HG03095 (cell line): ENCODE measurements around the gene P2RY12.
"Not testable (repeated sequence)": the region's sequence is repeated elsewhere in the genome, so short reads cannot be mapped to it uniquely, and the experiment has no call there.

Experiments
- ATAC-seq: cut with Tn5 transposase; IDR thresholded peaks from one replicate; pipeline ENCODE4 v1.9.1; 2021; ENCODE audit warnings: moderate library complexity; ENCODE audit not compliant: unreplicated experiment

Gene P2RY12

GRCh38 chr3:151393941-151394340 is 9.4 kb upstream of the P2RY12 start:
- no peak for ATAC-seq

DNA sequence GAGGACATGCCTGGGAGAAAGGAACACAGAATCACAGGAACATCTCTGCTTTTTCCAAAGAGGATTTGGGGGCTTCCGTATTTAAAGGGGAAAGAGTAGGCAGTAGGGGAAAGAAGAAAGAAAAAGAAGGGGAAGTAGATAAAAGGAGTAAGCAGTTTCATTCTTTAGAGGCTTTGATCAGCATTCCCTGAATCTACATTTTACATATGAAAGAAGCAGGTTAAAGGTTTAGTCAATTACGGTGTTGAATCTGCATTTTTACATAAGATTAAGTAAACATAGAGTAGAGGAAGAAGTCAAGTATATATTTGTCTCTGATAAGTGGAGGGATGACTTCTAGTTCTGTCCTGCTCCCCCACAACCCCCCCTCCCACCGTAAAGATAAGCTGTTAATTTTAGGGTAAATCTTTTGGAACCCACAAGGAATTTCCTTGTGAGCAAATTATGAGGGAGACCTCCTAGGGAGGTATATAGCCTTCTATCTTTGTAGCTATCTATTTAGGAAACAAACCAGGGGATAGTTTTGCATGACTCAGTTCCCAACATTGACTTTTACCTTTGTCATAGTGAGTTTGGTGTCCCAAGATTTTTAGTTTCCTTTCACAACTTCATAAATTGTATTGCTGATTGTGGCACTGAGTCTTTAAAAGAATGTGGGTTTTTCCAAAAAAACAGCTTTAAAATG is 8.7 kb upstream of the P2RY12 start:
- no peak for ATAC-seq

- not testable (repeated sequence) for ATAC-seq
These were observed 7.6 kb upstream of the P2RY12 start for GRCh38 chr3:151392191-151392590.

GRCh38 chr3:151391720-151392119 is 7.2 kb upstream of the P2RY12 start:
- ATAC-seq, result no peak

GRCh38 chr3:151387842-151388241 is 3.3 kb upstream of the P2RY12 start:
- no peak for ATAC-seq

GRCh38 chr3:151387432-151387831 is 2.9 kb upstream of the P2RY12 start:
- ATAC-seq, result no peak

- no peak for ATAC-seq
These were observed 1.5 kb upstream of the P2RY12 start for GRCh38 chr3:151386056-151386455.

DNA sequence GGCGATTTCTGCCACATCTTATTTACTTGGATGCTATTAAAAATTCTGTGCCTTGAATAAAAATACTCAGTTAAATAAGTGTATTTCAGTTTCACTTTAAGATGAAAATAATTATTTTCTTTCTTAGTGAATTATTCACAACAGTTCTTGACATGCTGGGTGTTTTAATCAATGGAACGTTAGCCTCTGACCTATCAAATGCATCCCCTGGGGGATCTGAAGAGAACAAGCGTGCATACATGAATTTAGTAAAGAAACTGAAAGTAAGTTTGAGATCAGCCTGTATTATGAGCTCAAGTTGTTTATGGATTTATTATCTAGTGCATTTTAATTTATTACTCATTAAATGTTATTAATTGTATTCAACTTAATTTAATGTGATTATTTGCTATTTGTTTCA is 597 bp downstream of the P2RY12 start:
- peak; percentile 40 for ATAC-seq

DNA sequence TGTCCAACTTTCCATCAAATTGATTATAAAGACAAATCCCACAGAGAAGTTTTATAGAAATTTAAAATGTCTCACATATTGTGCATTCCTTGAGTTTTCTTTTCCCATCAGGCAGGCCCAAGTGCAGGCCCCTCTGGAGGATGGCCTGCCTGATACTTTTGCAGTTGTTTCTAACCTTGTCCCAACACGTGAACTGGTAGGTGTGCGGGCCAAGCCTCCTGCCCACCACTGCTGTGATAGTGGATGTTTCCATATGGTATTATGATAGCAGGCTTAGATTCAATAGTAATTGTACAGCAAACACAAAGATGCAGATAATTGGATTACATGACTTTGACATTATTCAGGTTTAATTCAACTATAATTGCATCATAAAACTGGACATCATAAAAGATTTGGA is 1.4 kb downstream of the P2RY12 start:
- no peak for ATAC-seq

DNA sequence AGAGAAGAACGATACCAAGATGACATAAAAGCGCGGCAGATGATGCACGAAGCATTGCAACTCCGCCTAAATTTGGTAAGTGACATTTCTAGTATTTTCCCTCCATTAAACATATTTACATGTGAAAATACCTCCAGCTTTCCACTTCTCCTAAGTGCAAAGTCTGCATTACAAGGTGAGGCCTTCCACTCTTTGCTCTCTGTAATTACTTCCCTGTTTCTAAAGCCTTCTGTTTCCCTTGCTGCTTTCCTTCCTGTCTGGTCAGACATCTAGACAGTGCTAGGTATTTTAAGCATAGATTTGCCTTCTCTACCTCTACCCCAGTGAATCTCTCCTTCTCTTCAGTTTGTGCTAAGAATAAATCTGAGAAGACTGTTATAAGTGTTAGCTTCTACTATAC is 1.9 kb downstream of the P2RY12 start:
- ATAC-seq, result peak; percentile 32

GRCh38 chr3:151379083-151379734 is 5.3 kb downstream of the P2RY12 start:
- no peak for ATAC-seq

DNA sequence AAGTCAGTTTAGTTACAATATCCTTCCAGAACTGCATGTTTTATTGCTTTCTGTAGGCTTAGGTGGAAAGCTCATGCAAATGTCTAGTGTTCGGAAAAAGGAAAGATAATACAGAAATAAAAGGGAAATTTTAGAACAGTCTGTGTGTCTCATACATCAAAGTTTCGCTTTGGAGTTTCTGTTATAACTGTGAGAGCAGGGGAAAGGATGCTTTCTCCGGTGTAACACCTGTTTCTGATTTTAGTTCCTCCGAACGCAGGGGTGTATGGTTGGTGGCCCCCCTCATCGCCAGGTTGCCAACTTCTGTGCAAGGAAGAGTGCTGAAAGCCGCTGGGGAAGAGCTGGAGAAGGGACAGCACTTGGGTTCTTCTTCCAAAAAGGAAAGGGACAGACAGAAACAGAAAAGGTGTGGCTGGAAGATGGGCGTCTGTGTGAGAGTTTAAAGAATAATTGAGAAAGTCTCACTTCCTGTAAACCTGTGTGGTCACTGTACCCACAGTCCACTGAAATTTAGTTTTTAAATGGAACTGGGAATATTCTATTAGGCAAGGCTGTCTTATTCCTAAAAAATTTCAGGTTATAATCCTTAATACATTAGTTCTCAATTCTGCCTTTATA is 6.7 kb downstream of the P2RY12 start:
- ATAC-seq, result peak; percentile 69

DNA sequence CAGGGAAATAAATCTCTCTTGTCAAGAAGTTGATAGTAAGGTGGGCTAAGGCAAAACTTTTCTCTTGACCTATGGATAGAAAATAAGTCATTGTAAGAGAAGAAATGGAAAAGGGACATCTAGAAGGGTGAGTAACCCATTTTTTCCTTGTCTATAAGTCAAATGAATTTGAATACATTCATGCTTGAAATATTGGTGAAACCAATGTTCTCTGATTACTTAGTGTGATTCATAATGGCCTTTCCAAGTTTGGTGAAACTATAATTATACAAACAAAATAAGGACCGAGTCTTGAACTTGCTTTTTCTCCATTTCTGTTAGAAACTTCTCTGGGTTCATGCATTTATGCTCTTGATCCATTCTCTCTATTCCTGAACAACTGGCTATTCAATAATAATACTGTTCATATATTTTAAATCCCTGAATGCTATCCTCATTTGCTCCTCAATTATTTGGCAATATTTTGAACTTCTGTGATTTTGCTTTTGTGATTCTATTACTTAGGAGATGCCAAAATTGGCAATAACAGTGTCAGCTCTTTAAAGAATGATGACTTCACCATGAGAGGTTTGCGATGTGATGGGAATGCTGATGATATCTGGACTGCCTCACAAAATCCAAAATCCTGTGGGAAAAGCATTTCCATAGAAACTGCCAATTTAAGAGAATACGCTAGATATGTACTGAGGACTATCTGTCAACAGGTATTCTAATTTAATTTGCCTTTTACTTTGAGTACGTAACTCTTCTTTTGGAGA is 12.3 kb downstream of the P2RY12 start:
- ATAC-seq, result no peak

GRCh38 chr3:151371526-151371925 is 13.0 kb downstream of the P2RY12 start:
- ATAC-seq, result no peak

DNA sequence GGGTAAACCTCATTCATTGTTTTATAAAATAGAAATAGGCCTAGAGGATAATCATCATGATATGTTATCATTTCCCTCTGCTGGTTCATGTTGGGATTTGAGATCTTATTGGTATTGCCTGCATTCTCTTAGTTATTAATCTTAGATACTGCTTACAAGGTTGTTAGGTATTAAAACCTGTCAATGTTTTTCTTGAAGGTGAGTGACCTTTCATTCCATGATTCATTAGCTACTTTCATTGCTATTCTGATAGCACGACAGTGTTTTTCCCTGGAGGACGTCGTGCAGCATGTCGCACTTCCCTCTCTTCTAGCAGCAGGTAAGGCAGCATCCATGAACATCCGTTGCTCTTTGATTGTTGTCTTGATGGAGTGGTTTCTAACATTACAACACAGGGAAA is 17.1 kb downstream of the P2RY12 start:
- no peak for ATAC-seq

DNA sequence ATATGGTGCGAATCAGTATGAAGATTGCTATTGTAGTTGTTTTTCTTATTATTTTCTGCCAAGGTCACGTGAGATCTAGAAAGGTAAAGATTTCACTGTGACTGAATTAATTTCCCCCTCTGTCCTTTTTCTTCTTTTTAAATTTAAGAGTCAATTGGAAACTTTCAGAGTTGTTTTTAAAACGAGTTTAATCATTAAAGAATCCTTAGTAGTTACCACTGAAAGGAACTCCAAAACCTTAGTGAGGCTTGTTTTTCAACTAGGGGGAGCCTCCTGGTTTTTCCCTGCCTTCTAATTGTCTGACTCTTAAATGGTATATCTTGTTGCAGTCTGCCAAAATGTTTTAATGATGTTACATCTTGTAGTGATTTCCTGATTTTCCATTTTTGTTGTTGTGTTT is 17.6 kb downstream of the P2RY12 start:
- no peak for ATAC-seq

DNA sequence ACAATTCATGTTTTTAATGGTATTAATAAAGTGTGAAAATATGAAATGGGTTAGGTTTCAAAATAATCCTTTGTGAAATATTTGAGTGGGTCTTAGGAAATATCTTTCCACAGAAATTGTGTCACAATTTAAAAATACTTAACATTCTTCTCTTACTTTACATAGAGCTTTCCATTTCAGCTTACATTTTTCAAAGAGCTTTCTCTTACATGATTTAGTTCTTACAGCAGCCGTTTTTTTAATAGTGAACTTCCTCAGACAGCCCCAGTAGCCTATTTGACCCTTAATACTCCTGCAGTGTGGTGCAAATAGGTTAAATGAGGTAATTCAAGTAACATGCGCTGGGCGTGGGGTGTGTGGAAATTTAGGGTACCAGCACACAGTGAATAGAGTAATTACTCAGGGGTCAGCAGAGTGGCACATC is 21.8 kb downstream of the P2RY12 start:
- no peak for ATAC-seq

- ATAC-seq, result no peak
These were observed 27.1 kb downstream of the P2RY12 start for GRCh38 chr3:151357463-151357850.

DNA sequence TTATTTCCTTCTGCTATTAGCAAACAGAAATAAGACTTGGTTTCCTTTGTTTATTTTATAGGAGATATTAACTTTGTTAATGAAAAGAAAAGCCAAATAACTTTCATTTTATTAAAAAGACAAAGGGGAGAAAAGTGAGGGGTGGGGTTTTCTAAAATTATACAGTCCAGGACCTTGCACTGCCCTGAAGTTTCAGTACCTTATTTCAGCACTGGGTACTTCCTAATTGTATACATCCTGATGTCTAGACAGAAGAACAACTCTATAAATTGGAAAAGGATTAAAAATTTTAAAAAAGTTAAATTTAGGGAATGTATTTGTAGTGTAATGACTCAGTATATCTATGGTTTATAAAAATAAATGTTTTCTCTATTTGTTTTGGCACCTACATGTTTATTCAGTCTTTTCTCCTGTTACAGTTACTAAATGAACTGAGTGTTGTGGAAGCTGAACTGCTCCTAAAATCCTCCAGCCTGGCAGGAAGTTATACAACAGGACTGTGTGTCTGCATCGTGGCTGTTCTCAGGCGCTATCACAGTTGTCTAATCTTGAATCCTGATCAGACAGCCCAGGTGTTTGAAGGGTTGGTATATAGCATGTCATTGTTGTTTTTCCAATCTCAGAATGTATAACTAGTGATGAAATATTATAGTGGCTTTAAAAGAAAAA is 27.6 kb downstream of the P2RY12 start:
- ATAC-seq, result no peak

GRCh38 chr3:151351648-151352047 is 32.9 kb downstream of the P2RY12 start:
- ATAC-seq, result no peak

GRCh38 chr3:151351219-151351618 is 33.3 kb downstream of the P2RY12 start:
- ATAC-seq, result no peak
